Activated T-cell treated with anti-CD3 and anti-CD28 coated beads, Interleukin-2, amount 50 U/mL, for 72 hours (primary cell): ENCODE data around the gene IFT81. TPM values are rescaled to one million over a fixed set of nuclear protein-coding genes. Genes with fewer than 3 reads are reported as not detected.

ENCODE experiments used
- ATAC-seq, 2 donors: fragments of 150-1000 bp; cut with Tn5 transposase; replicated peaks in 1 of 2; 2 replicates each; pipeline ENCODE4 v1.10.0; 2021; ENCODE audit warnings: moderate library complexity in 2 of 2, mild to moderate bottlenecking in 1 of 2
- DNase-seq, 2 donors: peaks; one replicate each; pipeline ENCODE4 v3.0.0; 2021 to 2022; ENCODE audit warnings: mixed read lengths in 1 of 2
- H3K27ac Mint-ChIP-seq: one replicate; pipeline ENCODE4 v1.8.0; 2022; ENCODE audit warnings: mild to moderate bottlenecking, moderate library complexity, mixed read lengths
- H3K27me3 Mint-ChIP-seq: one replicate; pipeline ENCODE4 v1.8.0; 2022; ENCODE audit warnings: low read depth, mixed read lengths
- H3K36me3 Mint-ChIP-seq, 2 donors: one replicate each; pipeline ENCODE4 v1.8.0; 2022; ENCODE audit warnings: mixed read lengths in 2 of 2, mild to moderate bottlenecking in 1 of 2; ENCODE audit not compliant: insufficient read depth in 2 of 2
- H3K4me1 Mint-ChIP-seq: one replicate; pipeline ENCODE4 v1.8.0; 2022; ENCODE audit warnings: low read depth, mixed read lengths
- H3K4me3 Mint-ChIP-seq, 2 donors: one replicate each; pipeline ENCODE4 v1.8.0; 2022; ENCODE audit warnings: mild to moderate bottlenecking in 2 of 2, mixed read lengths in 2 of 2, moderate library complexity in 2 of 2
- H3K9me3 Mint-ChIP-seq, 2 donors: one replicate each; pipeline ENCODE4 v1.8.0; 2022; ENCODE audit warnings: mixed read lengths in 2 of 2
- total RNA-seq, 2 donors: library from RNA; stranded (reverse); gene quantifications; one replicate each; pipeline ENCODE4 v1.2.3, GENCODE V29; 2022

The IFT81 gene
- total RNA-seq, 2 donors from 2014 or later = 1.3 to 1.4 TPM

- H3K9me3 Mint-ChIP-seq = no peaks in the 10 kb centered on the region
- DNase-seq (no peak), ATAC-seq (no peak)
- H3K4me1 Mint-ChIP-seq = no peaks in the 10 kb centered on the region
- H3K27ac Mint-ChIP-seq = no peak overlapping the region
- H3K4me3 Mint-ChIP-seq = no peak overlapping the region
- H3K27me3 Mint-ChIP-seq = peaks cover 27% of the 10 kb centered on the region
- H3K36me3 Mint-ChIP-seq = no peaks in the 10 kb centered on the region
Measured at GRCh38 chr12:110093631-110094311, 30.4 kb upstream of the IFT81 start.

- Mint-ChIP-seq H3K27me3 (no peaks in the 10 kb centered on the region), H3K4me1 (peaks cover 10% of the 10 kb centered on the region), H3K4me3 (peak overlapping the region in 1 of 2 donors; percentile 15), H3K9me3 (no peaks in the 10 kb centered on the region), H3K36me3 (no peaks in the 10 kb centered on the region), H3K27ac (no peak overlapping the region)
- DNase-seq (peak; percentile 60 to 65), ATAC-seq (peak; percentile 55 to 74)
Measured at GRCh38 chr12:110100315-110100970, 23.7 kb upstream of the IFT81 start.

GRCh38 chr12:110102255-110102654 is 21.9 kb upstream of the IFT81 start:
- peaks cover 10% of the 10 kb centered on the region for H3K4me1 Mint-ChIP-seq

GRCh38 chr12:110104188-110105094 is 19.7 kb upstream of the IFT81 start:
- no peak for ATAC-seq

More at GRCh38 chr12:110102255-110102654, 21.9 kb upstream of the IFT81 start:
- DNase-seq (peak; percentile 30 to 37), ATAC-seq (peak; percentile 66 to 73)
- Mint-ChIP-seq H3K36me3 (no peaks in the 10 kb centered on the region), H3K4me3 (no peak overlapping the region), H3K27me3 (no peaks in the 10 kb centered on the region), H3K9me3 (no peaks in the 10 kb centered on the region), H3K27ac (no peak overlapping the region)

GRCh38 chr12:110105159-110105558 is 19.0 kb upstream of the IFT81 start:
- Mint-ChIP-seq H3K4me1 (peaks cover 7% of the 10 kb centered on the region), H3K4me3 (no peak overlapping the region), H3K36me3 (no peaks in the 10 kb centered on the region), H3K27me3 (peaks cover 11% of the 10 kb centered on the region), H3K27ac (no peak overlapping the region), H3K9me3 (no peaks in the 10 kb centered on the region)
- ATAC-seq = no peak
- no peak for DNase-seq

More at GRCh38 chr12:110104188-110105094, 19.7 kb upstream of the IFT81 start:
- Mint-ChIP-seq H3K27me3 (peaks cover 9% of the 10 kb centered on the region), H3K4me3 (no peak overlapping the region), H3K36me3 (no peaks in the 10 kb centered on the region), H3K4me1 (peaks cover 10% of the 10 kb centered on the region), H3K27ac (no peak overlapping the region), H3K9me3 (no peaks in the 10 kb centered on the region)
- no peak for DNase-seq

GRCh38 chr12:110105986-110106385 is 18.2 kb upstream of the IFT81 start:
- peaks cover 11% of the 10 kb centered on the region for H3K27me3 Mint-ChIP-seq
- H3K36me3 Mint-ChIP-seq = no peaks in the 10 kb centered on the region
- H3K4me3 Mint-ChIP-seq = no peak overlapping the region
- H3K27ac Mint-ChIP-seq = no peak overlapping the region
- H3K9me3 Mint-ChIP-seq = no peaks in the 10 kb centered on the region
- ATAC-seq (no peak), DNase-seq (no peak)
- H3K4me1 Mint-ChIP-seq = no peaks in the 10 kb centered on the region

- Mint-ChIP-seq H3K36me3 (no peaks in the 10 kb centered on the region), H3K9me3 (no peaks in the 10 kb centered on the region), H3K4me3 (no peak overlapping the region), H3K4me1 (no peaks in the 10 kb centered on the region), H3K27me3 (peaks cover 11% of the 10 kb centered on the region), H3K27ac (no peak overlapping the region)
- ATAC-seq = no peak
- DNase-seq = no peak
Measured at GRCh38 chr12:110107369-110108281, 16.5 kb upstream of the IFT81 start.

- no peak overlapping the region for H3K4me3 Mint-ChIP-seq
- no peak for ATAC-seq
Measured at GRCh38 chr12:110108309-110109036, 15.7 kb upstream of the IFT81 start.

GRCh38 chr12:110109037-110109836 is 14.9 kb upstream of the IFT81 start:
- no peak for ATAC-seq
- no peak overlapping the region for H3K4me3 Mint-ChIP-seq
- DNase-seq = no peak
- H3K4me1 Mint-ChIP-seq = no peaks in the 10 kb centered on the region
- no peak overlapping the region for H3K27ac Mint-ChIP-seq
- no peaks in the 10 kb centered on the region for H3K36me3 Mint-ChIP-seq
- peaks cover 11% of the 10 kb centered on the region for H3K27me3 Mint-ChIP-seq
- H3K9me3 Mint-ChIP-seq = no peaks in the 10 kb centered on the region

More at GRCh38 chr12:110108309-110109036, 15.7 kb upstream of the IFT81 start:
- DNase-seq = no peak
- Mint-ChIP-seq H3K9me3 (no peaks in the 10 kb centered on the region), H3K27me3 (peaks cover 11% of the 10 kb centered on the region), H3K36me3 (no peaks in the 10 kb centered on the region), H3K27ac (no peak overlapping the region), H3K4me1 (no peaks in the 10 kb centered on the region)

- Mint-ChIP-seq H3K4me1 (no peaks in the 10 kb centered on the region), H3K27me3 (peaks cover 11% of the 10 kb centered on the region)
Measured at GRCh38 chr12:110109837-110110535, 14.2 kb upstream of the IFT81 start.

More at GRCh38 chr12:110109837-110110535, 14.2 kb upstream of the IFT81 start:
- H3K4me3 Mint-ChIP-seq = no peak overlapping the region
- ATAC-seq (no peak), DNase-seq (no peak)
- H3K36me3 Mint-ChIP-seq = no peaks in the 10 kb centered on the region
- H3K9me3 Mint-ChIP-seq = no peaks in the 10 kb centered on the region
- H3K27ac Mint-ChIP-seq = no peak overlapping the region
